Fibroblast of lung (primary cell): ENCODE results near the gene CDK10. TPM values are rescaled to one million over a fixed set of nuclear protein-coding genes. Genes with fewer than 3 reads are reported as not detected.
A peak's percentile ranks its signal among the peaks of the same experiment; 100 is the strongest.
"Not testable (repeated sequence)": the region's sequence is repeated elsewhere in the genome, so short reads cannot be mapped to it uniquely, and the experiment has no call there.

Experiments
- DNase-seq, 2 donors: peaks; one replicate each; pipeline versions ENCODE4 v3.0.0 to v3.0.0-alpha.2; 2010; ENCODE audit warnings: low read depth in 2 of 2
- H2AFZ ChIP-seq: 2 replicates; pipeline ENCODE4 v1.5.1; 2012; ENCODE audit warnings: low read length, control low read depth, inconsistent platforms
- H3K27ac ChIP-seq: 2 replicates; pipeline ENCODE4 v1.5.1; 2011; ENCODE audit warnings: low read length, control low read depth; ENCODE audit not compliant: insufficient read depth
- H3K27me3 ChIP-seq: 2 replicates; pipeline ENCODE4 v1.5.1; 2011; ENCODE audit warnings: mild to moderate bottlenecking, low read length; ENCODE audit not compliant: control insufficient read depth, insufficient read depth
- H3K36me3 ChIP-seq: 2 replicates; pipeline ENCODE4 v1.5.1; 2011; ENCODE audit warnings: low read length; ENCODE audit not compliant: control insufficient read depth, insufficient read depth
- H3K4me1 ChIP-seq: 2 replicates; pipeline ENCODE4 v1.5.1; 2011; ENCODE audit warnings: low read length; ENCODE audit not compliant: control insufficient read depth, insufficient read depth; ENCODE audit errors: extremely low read depth
- H3K4me2 ChIP-seq: 2 replicates; pipeline ENCODE4 v1.5.1; 2011; ENCODE audit warnings: low read length, control low read depth; ENCODE audit not compliant: insufficient read depth; ENCODE audit errors: extremely low read depth
- H3K4me3 ChIP-seq, 4 experiments: fragments of 200-600 bp in 1 of 4; sonication (generic) in 1 of 4; replicated peaks in 1 of 4; 2 replicates each; pipeline ENCODE4 v1.5.1; 2011 to 2016; ENCODE audit warnings: low read length in 4 of 4, low read depth in 3 of 4, mild to moderate bottlenecking in 3 of 4, control low read depth in 2 of 4, inconsistent platforms in 1 of 4, mixed read lengths in 1 of 4; ENCODE audit not compliant: insufficient read depth in 1 of 4; ENCODE audit errors: control extremely low read depth in 1 of 4
- H3K79me2 ChIP-seq: 2 replicates; pipeline ENCODE4 v1.5.1; 2012; ENCODE audit warnings: mild to moderate bottlenecking, low read length, inconsistent platforms; ENCODE audit not compliant: control insufficient read depth, insufficient read depth
- H3K9ac ChIP-seq: 2 replicates; pipeline ENCODE4 v1.5.1; 2011; ENCODE audit warnings: mild to moderate bottlenecking, low read length, control low read depth; ENCODE audit not compliant: insufficient read depth
- H3K9me3 ChIP-seq: 2 replicates; pipeline ENCODE4 v1.5.1; 2012; ENCODE audit warnings: low read depth, low read length; ENCODE audit not compliant: control insufficient read depth, insufficient read depth
- H4K20me1 ChIP-seq: 2 replicates; pipeline ENCODE4 v1.5.1; 2011; ENCODE audit warnings: low read length; ENCODE audit not compliant: control insufficient read depth, insufficient read depth; ENCODE audit errors: extremely low read depth
- EZH2 ChIP-seq: IDR thresholded peaks from 2 replicates; pipeline ENCODE4 v1.5.1; 2012; ENCODE audit warnings: low read length, control low read depth, mild to moderate bottlenecking; ENCODE audit errors: missing control alignments
- polyA plus RNA-seq, 2 donors: library from polyadenylated mRNA; depleted of rRNA in 1 of 2; stranded (reverse) in 1 of 2; unstranded in 1 of 2; fragments of >200 nt; gene quantifications; 2 replicates each; pipeline ENCODE4 v1.2.1, GENCODE V29; 2011 to 2012; ENCODE audit warnings: missing spikeins in 1 of 2
- total RNA-seq: library from RNA; depleted of rRNA; stranded (reverse); fragments of >200 nt; gene quantifications from 2 replicates; pipeline ENCODE4 v1.2.1, GENCODE V29; 2014
- TF ChIP-seq, protein P1 (sequence below), 2 donors: IDR thresholded peaks in 1 of 2; conservative IDR thresholded peaks in 1 of 2; 1 replicate in 1 of 2; 2 replicates in 1 of 2; pipeline ENCODE4 v1.5.1; 2011 to 2012; ENCODE audit warnings: low read length in 2 of 2, control low read depth in 1 of 2, inconsistent platforms in 1 of 2, low read depth in 1 of 2, mild to moderate bottlenecking in 1 of 2

CDK10 gene
- total and polyA plus RNA-seq, 2 donors (not counting 1 experiment from before 2014, with no cell fraction given) = 22.9 to 41.9 TPM

DNA sequence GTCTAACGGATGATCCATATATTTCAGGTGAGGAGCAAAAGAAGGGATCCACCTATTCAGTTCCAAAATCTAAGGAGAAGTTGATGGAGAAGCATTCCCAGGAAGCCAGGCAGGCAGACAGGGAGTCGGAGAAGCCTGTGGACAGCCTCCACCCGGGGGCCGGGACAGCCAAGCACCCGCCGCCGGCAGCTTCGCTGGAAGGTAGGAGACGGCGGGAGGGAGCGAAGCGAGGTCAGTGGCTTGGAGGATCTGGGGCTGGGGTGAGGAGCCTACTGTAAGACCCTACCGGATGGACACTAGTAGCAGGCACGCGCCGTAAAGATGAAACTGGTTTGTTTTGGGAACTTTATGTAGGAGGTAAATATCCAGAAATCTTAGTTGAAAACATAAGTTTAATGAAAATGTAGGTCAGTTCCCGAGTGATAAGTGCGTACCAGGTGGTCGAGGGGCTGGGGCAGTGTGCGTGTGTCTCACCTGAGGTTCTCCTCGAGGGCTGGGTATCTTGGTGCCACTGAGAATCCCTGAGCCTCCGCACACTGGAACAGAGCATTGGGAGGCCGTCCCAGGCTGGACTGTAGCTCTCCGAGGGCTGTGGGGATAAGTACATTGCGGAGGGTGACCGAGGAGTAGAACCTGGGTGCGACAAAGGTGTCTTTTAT, 28.1 kb upstream of the CDK10 start:
- H2AFZ ChIP-seq = peak overlapping the region; percentile 91
- peaks cover 2% of the 10 kb centered on the region for H3K36me3 ChIP-seq
- H3K79me2 ChIP-seq = peaks cover 46% of the 10 kb centered on the region
- peak overlapping the region; percentile 91 for H3K27ac ChIP-seq
- peak overlapping the region; percentile 70 to 92 (median 81) for H3K4me3 ChIP-seq
- peaks cover 4% of the 10 kb centered on the region for H3K4me1 ChIP-seq
- TF ChIP-seq EZH2 = no peak
- TF ChIP-seq, protein P1, sequence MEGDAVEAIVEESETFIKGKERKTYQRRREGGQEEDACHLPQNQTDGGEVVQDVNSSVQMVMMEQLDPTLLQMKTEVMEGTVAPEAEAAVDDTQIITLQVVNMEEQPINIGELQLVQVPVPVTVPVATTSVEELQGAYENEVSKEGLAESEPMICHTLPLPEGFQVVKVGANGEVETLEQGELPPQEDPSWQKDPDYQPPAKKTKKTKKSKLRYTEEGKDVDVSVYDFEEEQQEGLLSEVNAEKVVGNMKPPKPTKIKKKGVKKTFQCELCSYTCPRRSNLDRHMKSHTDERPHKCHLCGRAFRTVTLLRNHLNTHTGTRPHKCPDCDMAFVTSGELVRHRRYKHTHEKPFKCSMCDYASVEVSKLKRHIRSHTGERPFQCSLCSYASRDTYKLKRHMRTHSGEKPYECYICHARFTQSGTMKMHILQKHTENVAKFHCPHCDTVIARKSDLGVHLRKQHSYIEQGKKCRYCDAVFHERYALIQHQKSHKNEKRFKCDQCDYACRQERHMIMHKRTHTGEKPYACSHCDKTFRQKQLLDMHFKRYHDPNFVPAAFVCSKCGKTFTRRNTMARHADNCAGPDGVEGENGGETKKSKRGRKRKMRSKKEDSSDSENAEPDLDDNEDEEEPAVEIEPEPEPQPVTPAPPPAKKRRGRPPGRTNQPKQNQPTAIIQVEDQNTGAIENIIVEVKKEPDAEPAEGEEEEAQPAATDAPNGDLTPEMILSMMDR (conservative IDR thresholded peaks at IDR 0.05 in 1 of 2, IDR thresholded peaks at IDR 0.05 in 1 of 2; ENCODE audit: low read depth in 1 of 2, low read length in 2 of 2) = no peak
- peak overlapping the region; percentile 83 for H3K4me2 ChIP-seq
- no peaks in the 10 kb centered on the region for H4K20me1 ChIP-seq
- no peak for DNase-seq
- H3K9me3 ChIP-seq = no peaks in the 10 kb centered on the region
- H3K27me3 ChIP-seq = no peaks in the 10 kb centered on the region
- peak overlapping the region; percentile 95 for H3K9ac ChIP-seq

DNA sequence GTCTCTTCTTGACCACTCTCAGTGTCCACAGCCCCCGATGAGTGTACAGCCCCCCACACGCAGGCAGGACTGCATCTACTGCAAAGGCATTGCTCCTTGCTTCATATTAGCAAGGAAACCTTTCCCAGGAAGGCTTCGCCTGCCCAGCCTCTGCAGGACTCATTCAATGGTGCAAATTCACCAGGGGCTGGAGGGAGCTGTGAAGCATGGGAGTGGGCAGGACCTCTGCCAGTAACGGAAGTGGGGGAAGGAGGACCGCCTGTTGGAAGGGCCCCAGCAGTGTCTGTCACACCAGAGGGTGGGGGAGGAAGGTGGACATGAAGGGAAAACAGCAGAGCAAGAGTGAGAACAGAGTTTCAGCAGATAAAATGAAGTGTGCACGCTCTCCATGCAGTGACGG, 26.3 kb upstream of the CDK10 start:
- peaks cover 4% of the 10 kb centered on the region for H3K36me3 ChIP-seq
- no peak for DNase-seq
- peaks cover 35% of the 10 kb centered on the region for H3K79me2 ChIP-seq
- H3K4me1 ChIP-seq = peaks cover 4% of the 10 kb centered on the region
- H3K4me2 ChIP-seq = no peak overlapping the region
- no peak overlapping the region for H3K27ac ChIP-seq
- H3K27me3 ChIP-seq = no peaks in the 10 kb centered on the region
- TF ChIP-seq, protein P1 (conservative IDR thresholded peaks at IDR 0.05 in 1 of 2, IDR thresholded peaks at IDR 0.05 in 1 of 2; ENCODE audit: low read depth in 1 of 2, low read length in 2 of 2) = no peak
- TF ChIP-seq EZH2 = no peak
- H2AFZ ChIP-seq = no peak overlapping the region
- H4K20me1 ChIP-seq = no peaks in the 10 kb centered on the region
- H3K9ac ChIP-seq = no peak overlapping the region
- H3K4me3 ChIP-seq = no peak overlapping the region
- H3K9me3 ChIP-seq = no peaks in the 10 kb centered on the region

DNA sequence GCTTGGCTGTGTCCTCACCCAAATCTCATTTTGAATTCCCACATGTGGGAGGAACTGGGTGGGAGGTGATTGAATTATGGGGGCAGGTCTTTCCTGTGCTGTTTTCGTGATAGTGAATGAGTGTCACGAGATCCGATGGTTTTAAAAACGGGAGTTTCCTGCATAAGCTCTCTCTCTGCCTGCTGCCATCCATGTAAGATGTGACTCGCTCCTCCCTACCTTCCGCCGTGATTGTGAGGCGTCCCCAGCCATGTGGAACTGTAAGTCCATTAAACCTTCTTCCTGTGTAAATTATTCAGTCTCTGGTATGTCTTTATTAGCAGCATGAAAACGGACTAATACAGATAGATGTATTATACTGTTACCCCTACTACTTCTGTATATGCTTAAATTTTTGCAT, 25.3 kb upstream of the CDK10 start:
- no peak for DNase-seq
- Histone ChIP-seq H3K27me3 (no peaks in the 10 kb centered on the region), H3K9me3 (no peaks in the 10 kb centered on the region), H4K20me1 (no peaks in the 10 kb centered on the region), H3K4me3 (no peak overlapping the region), H3K36me3 (peaks cover 4% of the 10 kb centered on the region), H3K79me2 (peaks cover 28% of the 10 kb centered on the region), H3K27ac (no peak overlapping the region), H2AFZ (no peak overlapping the region), H3K4me1 (peaks cover 4% of the 10 kb centered on the region), H3K4me2 (no peak overlapping the region), H3K9ac (no peak overlapping the region)
- TF ChIP-seq, protein P1 (conservative IDR thresholded peaks at IDR 0.05 in 1 of 2, IDR thresholded peaks at IDR 0.05 in 1 of 2; ENCODE audit: low read depth in 1 of 2, low read length in 2 of 2) = no peak
- TF ChIP-seq EZH2 = no peak

DNA sequence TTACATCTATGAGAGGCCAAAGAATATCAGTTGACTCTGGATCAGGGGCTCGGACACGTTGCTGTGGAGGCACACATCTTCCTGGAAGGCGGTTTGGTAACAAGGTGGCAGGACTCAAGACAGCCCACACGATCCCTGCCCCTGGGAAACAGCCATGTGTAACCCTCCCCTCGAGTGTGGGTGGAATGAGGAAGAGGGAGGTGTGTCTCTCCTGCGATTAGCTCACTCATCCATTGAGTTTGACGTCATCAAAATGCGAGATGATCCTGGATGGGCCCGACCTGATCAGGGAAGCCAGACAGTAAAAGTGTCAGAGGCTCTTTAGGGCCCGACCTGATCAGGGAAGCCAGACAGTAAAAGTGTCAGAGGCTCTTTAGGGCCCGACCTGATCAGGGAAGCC, 22.3 kb upstream of the CDK10 start:
- H3K4me3 ChIP-seq, H3K79me2 ChIP-seq, H2AFZ ChIP-seq, H3K27me3 ChIP-seq, H3K9me3 ChIP-seq, H3K4me1 ChIP-seq, DNase-seq, H3K36me3 ChIP-seq, H3K4me2 ChIP-seq, H3K27ac ChIP-seq, H3K9ac ChIP-seq, H4K20me1 ChIP-seq: not testable (repeated sequence)
